HCT116 (cell line): ENCODE measurements around the gene OR51B5. TPM values are rescaled to one million over a fixed set of nuclear protein-coding genes. Genes with fewer than 3 reads are reported as not detected.
"Not testable (repeated sequence)": the region's sequence is repeated elsewhere in the genome, so short reads cannot be mapped to it uniquely, and the experiment has no call there.

Source experiments
- ATAC-seq: fragments of 200-7000 bp; cut with Tn5 transposase; 2 replicates; pipeline ENCODE4 v1.9.1; 2020; ENCODE audit warnings: mild to moderate bottlenecking, moderate library complexity
- BruUV-seq: library from RNA; stranded (reverse); fragments of 400-500 nt; replicated peaks from 2 replicates; lab custom pipeline; 2021; lab: Mats Ljungman, UMichigan
- CTCF ChIA-PET: fragments of 300-600 bp; sonication (Branson Sonifier 250); formaldehyde crosslinking; loops from one replicate; lab custom pipeline; 2021; ENCODE audit warnings: antibody characterized with exemption; lab: Charles Lee
- POLR2A ChIA-PET: fragments of 300-600, 350-600 bp; sonication (Branson Sonifier 250); formaldehyde crosslinking; loops from one replicate; lab custom pipeline; 2021; ENCODE audit warnings: antibody characterized with exemption; lab: Charles Lee
- RAD21 ChIA-PET, 2 experiments: fragments of 300-600 bp; sonication (Branson Sonifier 250); formaldehyde crosslinking; loops; one replicate each; lab custom pipeline; 2023; ENCODE audit warnings: low total read pairs in 2 of 2; ENCODE audit not compliant: uncharacterized antibody in 2 of 2, unreplicated experiment in 2 of 2, low non-redundant PET in 1 of 2; lab: Charles Lee
- DNase-seq: peaks from one replicate; pipeline ENCODE4 v3.0.0-alpha.2; 2010; ENCODE audit warnings: low read depth, low spot score
- H2AFZ ChIP-seq: fragments of 200-600 bp; shearing (Covaris generic), sonication (generic); 2 replicates; pipeline ENCODE4 v1.6.1; 2017; ENCODE audit warnings: low read depth, mixed run types, mixed read lengths, antibody characterized with exemption, low read length; ENCODE audit not compliant: poor library complexity, severe bottlenecking
- H3K27ac ChIP-seq: 2 replicates; pipeline ENCODE4 v1.5.1; 2012; ENCODE audit warnings: low read depth, low read length
- H3K27me3 ChIP-seq: fragments of 200-600 bp; sonication (generic); 2 replicates; pipeline ENCODE4 v1.6.1; 2016; ENCODE audit warnings: mixed run types, low read length, mixed read lengths; ENCODE audit not compliant: insufficient read depth
- H3K36me3 ChIP-seq, 2 experiments: fragments of 200-500 bp in 1 of 2; fragments of 200-600 bp in 1 of 2; sonication (Bioruptor generic) in 1 of 2; sonication (generic) in 1 of 2; 2 replicates each; pipeline versions ENCODE4 v1.5.1 to v1.6.1; 2014 to 2016; ENCODE audit warnings: low read length in 2 of 2, inconsistent platforms in 1 of 2, mixed read lengths in 1 of 2, mixed run types in 1 of 2; ENCODE audit not compliant: insufficient read depth in 2 of 2, control insufficient read depth in 1 of 2
- H3K4me1 ChIP-seq, 2 experiments: fragments of 200-600 bp in 1 of 2; sonication (generic) in 1 of 2; 2 replicates each; pipeline versions ENCODE4 v1.5.1 to v1.6.1; 2012 to 2017; ENCODE audit warnings: low read length in 2 of 2, inconsistent platforms in 1 of 2, mild to moderate bottlenecking in 1 of 2, mixed read lengths in 1 of 2, mixed run types in 1 of 2, moderate library complexity in 1 of 2; ENCODE audit not compliant: insufficient read depth in 2 of 2, control insufficient read depth in 1 of 2
- H3K4me2 ChIP-seq: fragments of 200-600 bp; sonication (generic); 2 replicates; pipeline ENCODE4 v1.6.1; 2017; ENCODE audit warnings: mixed run types, low read length, mixed read lengths
- H3K4me3 ChIP-seq, 2 experiments: fragments of 200-600 bp in 1 of 2; sonication (generic) in 1 of 2; replicated peaks in 1 of 2; 2 replicates each; pipeline ENCODE4 v1.5.1; 2011 to 2016; ENCODE audit warnings: low read length in 2 of 2, control low read depth in 1 of 2, low read depth in 1 of 2, mild to moderate bottlenecking in 1 of 2, mixed read lengths in 1 of 2, mixed run types in 1 of 2
- H3K79me2 ChIP-seq: fragments of 200-600 bp; sonication (generic); 2 replicates; pipeline ENCODE4 v1.6.1; 2017; ENCODE audit warnings: mild to moderate bottlenecking, mixed run types, low read length, moderate library complexity, mixed read lengths; ENCODE audit not compliant: insufficient read depth
- H3K9ac ChIP-seq: fragments of 200-600 bp; sonication (generic); 2 replicates; pipeline ENCODE4 v1.6.1; 2016; ENCODE audit warnings: low read length, mixed read lengths
- H3K9me2 ChIP-seq: fragments of 200-600 bp; sonication (generic), shearing (Covaris generic); 2 replicates; pipeline ENCODE4 v1.6.1; 2017; ENCODE audit warnings: mixed run types, mild to moderate bottlenecking, moderate library complexity; ENCODE audit not compliant: insufficient read depth
- H3K9me3 ChIP-seq, 2 experiments: fragments of 200-500 bp in 1 of 2; fragments of 200-600 bp in 1 of 2; sonication (Bioruptor generic) in 1 of 2; sonication (generic) in 1 of 2; 2 replicates each; pipeline ENCODE4 v1.6.1; 2014 to 2017; ENCODE audit warnings: low read length in 2 of 2, mixed read lengths in 2 of 2, inconsistent platforms in 1 of 2, low read depth in 1 of 2, mild to moderate bottlenecking in 1 of 2, mixed run types in 1 of 2, moderate library complexity in 1 of 2; ENCODE audit not compliant: control insufficient read depth in 1 of 2, insufficient read depth in 1 of 2
- H4K20me1 ChIP-seq: fragments of 200-600 bp; sonication (generic), shearing (Covaris generic); 2 replicates; pipeline ENCODE4 v1.6.1; 2017; ENCODE audit warnings: mixed run types, mild to moderate bottlenecking, moderate library complexity; ENCODE audit not compliant: insufficient read depth
- CBX3 ChIP-seq: IDR thresholded peaks from 2 replicates; pipeline ENCODE4 v1.6.1; 2012; ENCODE audit warnings: low read depth
- CTCF ChIP-seq, 3 experiments: fragments of 200-600 bp in 1 of 3; sonication (generic) in 1 of 3; IDR thresholded peaks in 2 of 3; conservative IDR thresholded peaks in 1 of 3; 2 replicates each; pipeline ENCODE4 v1.5.1; 2012 to 2017; ENCODE audit warnings: low read depth in 2 of 3, low read length in 2 of 3, antibody characterized with exemption in 1 of 3, borderline replicate concordance in 1 of 3, control low read depth in 1 of 3, mild to moderate bottlenecking in 1 of 3, mixed read lengths in 1 of 3, mixed run types in 1 of 3, moderate library complexity in 1 of 3; ENCODE audit not compliant: insufficient read depth in 1 of 3
- ELF1 ChIP-seq: IDR thresholded peaks from 2 replicates; pipeline ENCODE4 v1.6.1; 2012; ENCODE audit warnings: low read depth, borderline replicate concordance
- EZH2phosphoT487 ChIP-seq: fragments of 200-600 bp; IDR thresholded peaks from 2 replicates; pipeline ENCODE4 v1.6.1; 2018; ENCODE audit warnings: antibody characterized with exemption, borderline replicate concordance
- JUND ChIP-seq: IDR thresholded peaks from 2 replicates; pipeline ENCODE4 v1.6.1; 2012
- POLR2A ChIP-seq: IDR thresholded peaks from 2 replicates; pipeline ENCODE4 v1.7.0; 2011; ENCODE audit warnings: borderline replicate concordance; ENCODE audit not compliant: insufficient read depth, insufficient read length; ENCODE audit errors: extremely low read depth
- RAD21 ChIP-seq: IDR thresholded peaks from 2 replicates; pipeline ENCODE4 v1.6.1; 2012; ENCODE audit warnings: low read depth, mild to moderate bottlenecking
- SIN3A ChIP-seq: IDR thresholded peaks from 2 replicates; pipeline ENCODE4 v1.6.1; 2012; ENCODE audit warnings: low read depth
- SP1 ChIP-seq: IDR thresholded peaks from 2 replicates; pipeline ENCODE4 v1.6.1; 2012; ENCODE audit warnings: low read depth
- TCF7L2 ChIP-seq: IDR thresholded peaks from 2 replicates; pipeline ENCODE4 v1.7.0; 2011; ENCODE audit warnings: borderline replicate concordance, inconsistent platforms; ENCODE audit not compliant: insufficient read depth, insufficient read length; ENCODE audit errors: extremely low read depth
- YY1 ChIP-seq: IDR thresholded peaks from 2 replicates; pipeline ENCODE4 v1.6.1; 2011; ENCODE audit warnings: low read length, low read depth, moderate library complexity, mild to moderate bottlenecking; ENCODE audit not compliant: insufficient replicate concordance; ENCODE audit errors: extremely low read depth
- intact Hi-C: fragments of 100-400 bp; cut with micrococcal nuclease; formaldehyde crosslinking; loops from 2 replicates; pipeline ENCODE4 v1.10.0; 2022
- total RNA-seq: library from RNA; stranded (reverse); gene quantifications from one replicate; pipeline ENCODE4 v1.2.1, GENCODE V29; 2021; ENCODE audit not compliant: unreplicated experiment
- TF ChIP-seq, protein P1 (sequence below): IDR thresholded peaks from 2 replicates; pipeline ENCODE4 v1.6.1; 2012
- TF ChIP-seq, protein P2 (sequence below): IDR thresholded peaks from 2 replicates; pipeline ENCODE4 v1.6.1; 2011; ENCODE audit warnings: mild to moderate bottlenecking, low read length, moderate library complexity; ENCODE audit not compliant: insufficient replicate concordance; ENCODE audit errors: extremely low read depth

OR51B5 gene
- total RNA-seq, 1 experiment from 2014 or later, result 140 TPM

- BruUV-seq, H3K9me3 ChIP-seq, intact Hi-C loops, H2AFZ ChIP-seq, H3K27me3 ChIP-seq, DNase-seq, H3K4me3 ChIP-seq, H3K4me2 ChIP-seq, H3K9me2 ChIP-seq, H3K27ac ChIP-seq, POLR2A ChIA-PET, H3K9ac ChIP-seq, CTCF ChIA-PET, RAD21 ChIA-PET: not testable (repeated sequence)
- H3K4me1 ChIP-seq, result peaks cover 3 to 84% of the 10 kb centered on the region in 2 experiments; a peak in 2 of 4 replicates
- H3K79me2 ChIP-seq, result peaks cover 99% of the 10 kb centered on the region
- peak; percentile 41 for ATAC-seq
- peak in 2 of 3 experiments; percentile 19 to 40; a peak in 3 of 6 replicates for TF ChIP-seq CTCF (IDR thresholded peaks at IDR 0.05 in 2 of 3, conservative IDR thresholded peaks at IDR 0.05 in 1 of 3; ENCODE audit: borderline replicate concordance in 1 of 3, insufficient read depth in 1 of 3, low read depth in 2 of 3, low read length in 2 of 3)
- H3K36me3 ChIP-seq, result peaks cover 0 to 54% of the 10 kb centered on the region in 2 experiments; a peak in 2 of 4 replicates
- peaks cover 42% of the 10 kb centered on the region for H4K20me1 ChIP-seq
Measured at GRCh38 chr11:5366365-5366764, 23.0 kb upstream of the OR51B5 start.

DNA sequence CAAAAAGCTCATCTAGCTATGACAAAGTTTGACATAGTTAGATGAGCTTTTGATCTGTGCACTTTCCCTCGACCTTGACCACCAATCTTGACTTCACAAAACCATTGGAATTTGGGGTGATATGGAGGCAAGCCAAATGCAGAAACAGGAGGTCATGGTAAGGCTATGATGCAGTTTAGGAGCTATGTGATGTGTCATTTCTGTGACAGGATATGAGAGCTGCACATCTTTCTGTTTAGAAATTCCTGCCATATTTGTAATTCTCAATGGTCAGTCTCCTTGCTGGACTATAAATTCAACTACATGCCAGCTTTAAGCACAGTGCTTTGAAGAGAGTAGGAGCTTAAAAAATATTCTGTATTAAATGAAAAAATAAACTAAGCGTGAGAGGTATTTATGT is 20.9 kb upstream of the OR51B5 start:
- ChIA-PET POLR2A (no interaction called here), RAD21 (no interaction called here), CTCF (no interaction called here)
- no peaks in the 10 kb centered on the region for H3K9me3 ChIP-seq
- H3K27ac ChIP-seq, result no peak overlapping the region
- peaks cover 3 to 75% of the 10 kb centered on the region in 2 experiments; a peak in 2 of 4 replicates for H3K4me1 ChIP-seq
- H3K79me2 ChIP-seq, result peaks cover 92% of the 10 kb centered on the region
- peaks cover 0 to 54% of the 10 kb centered on the region in 2 experiments; a peak in 2 of 4 replicates for H3K36me3 ChIP-seq
- DNase-seq (no peak), ATAC-seq (peak; percentile 19; the same call in 1 of the 2 replicates)
- intact Hi-C loops, result no loop called here
- no peak overlapping the region for H3K4me2 ChIP-seq
- no peaks in the 10 kb centered on the region for H3K9me2 ChIP-seq
- no peak overlapping the region for H3K9ac ChIP-seq
- no peak overlapping the region for H3K4me3 ChIP-seq
- H4K20me1 ChIP-seq, result peaks cover 25% of the 10 kb centered on the region; the same call in 1 of the 2 replicates
- no peaks in the 10 kb centered on the region for H3K27me3 ChIP-seq
- H2AFZ ChIP-seq, result no peak overlapping the region
- BruUV-seq, result no TSS peak
- TF ChIP-seq, protein P1, sequence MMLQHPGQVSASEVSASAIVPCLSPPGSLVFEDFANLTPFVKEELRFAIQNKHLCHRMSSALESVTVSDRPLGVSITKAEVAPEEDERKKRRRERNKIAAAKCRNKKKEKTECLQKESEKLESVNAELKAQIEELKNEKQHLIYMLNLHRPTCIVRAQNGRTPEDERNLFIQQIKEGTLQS, result no peak
- no peak for TF ChIP-seq SP1
- no peak for TF ChIP-seq TCF7L2
- no peak for TF ChIP-seq RAD21
- TF ChIP-seq CBX3, result no peak
- TF ChIP-seq, protein P2, sequence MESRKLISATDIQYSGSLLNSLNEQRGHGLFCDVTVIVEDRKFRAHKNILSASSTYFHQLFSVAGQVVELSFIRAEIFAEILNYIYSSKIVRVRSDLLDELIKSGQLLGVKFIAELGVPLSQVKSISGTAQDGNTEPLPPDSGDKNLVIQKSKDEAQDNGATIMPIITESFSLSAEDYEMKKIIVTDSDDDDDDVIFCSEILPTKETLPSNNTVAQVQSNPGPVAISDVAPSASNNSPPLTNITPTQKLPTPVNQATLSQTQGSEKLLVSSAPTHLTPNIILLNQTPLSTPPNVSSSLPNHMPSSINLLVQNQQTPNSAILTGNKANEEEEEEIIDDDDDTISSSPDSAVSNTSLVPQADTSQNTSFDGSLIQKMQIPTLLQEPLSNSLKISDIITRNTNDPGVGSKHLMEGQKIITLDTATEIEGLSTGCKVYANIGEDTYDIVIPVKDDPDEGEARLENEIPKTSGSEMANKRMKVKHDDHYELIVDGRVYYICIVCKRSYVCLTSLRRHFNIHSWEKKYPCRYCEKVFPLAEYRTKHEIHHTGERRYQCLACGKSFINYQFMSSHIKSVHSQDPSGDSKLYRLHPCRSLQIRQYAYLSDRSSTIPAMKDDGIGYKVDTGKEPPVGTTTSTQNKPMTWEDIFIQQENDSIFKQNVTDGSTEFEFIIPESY, result no peak
- TF ChIP-seq POLR2A, result no peak
- no peak for TF ChIP-seq EZH2phosphoT487
- no peak for TF ChIP-seq CTCF (IDR thresholded peaks at IDR 0.05 in 2 of 3, conservative IDR thresholded peaks at IDR 0.05 in 1 of 3; ENCODE audit: borderline replicate concordance in 1 of 3, insufficient read depth in 1 of 3, low read depth in 2 of 3, low read length in 2 of 3)
- no peak for TF ChIP-seq YY1
- TF ChIP-seq SIN3A, result no peak
- no peak for TF ChIP-seq JUND
- no peak for TF ChIP-seq ELF1
